Fibroblast of pulmonary artery (primary cell): Measurements from ENCODE around the gene NUP50.
"Not testable (repeated sequence)": the region's sequence is repeated elsewhere in the genome, so short reads cannot be mapped to it uniquely, and the experiment has no call there.

Source experiments
- DNase-seq: peaks from one replicate; pipeline ENCODE4 v3.0.0-alpha.2; 2010; ENCODE audit warnings: low read depth
- H3K4me3 ChIP-seq: replicated peaks from 2 replicates; pipeline ENCODE4 v1.5.1; 2011; ENCODE audit warnings: low read depth, mild to moderate bottlenecking, control low read depth, low read length, moderate library complexity
- CTCF ChIP-seq: IDR thresholded peaks from 2 replicates; pipeline ENCODE4 v1.5.1; 2011; ENCODE audit warnings: mild to moderate bottlenecking, control low read depth, low read length, inconsistent platforms; ENCODE audit errors: missing control alignments

Gene NUP50

DNA sequence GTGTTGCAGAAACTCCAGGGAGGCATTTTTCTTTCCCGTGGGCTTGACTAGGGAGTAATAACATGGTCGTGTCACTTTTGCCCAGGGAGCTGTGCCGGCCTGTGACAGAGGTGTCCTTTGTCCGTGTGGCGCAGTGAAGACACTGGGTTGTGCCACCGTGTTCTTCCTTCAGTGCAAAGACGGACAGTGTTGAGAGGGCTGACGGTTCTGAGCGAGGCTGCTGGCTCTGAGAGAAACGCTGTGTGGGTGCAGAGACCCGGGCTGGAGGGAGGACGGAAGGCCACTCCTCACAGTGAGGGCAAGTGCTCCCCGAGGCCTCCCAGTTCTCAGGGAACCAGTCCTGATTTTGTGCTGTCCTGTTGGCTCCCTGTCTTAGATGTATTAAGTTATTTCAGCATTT is 20.2 kb downstream of the NUP50 start:
- no peak for TF ChIP-seq CTCF
- H3K4me3 ChIP-seq = no peak overlapping the region
- DNase-seq = no peak

GRCh38 chr22:45185718-45186514 is 22.2 kb downstream of the NUP50 start:
- no peak overlapping the region for H3K4me3 ChIP-seq
- no peak for TF ChIP-seq CTCF
- no peak for DNase-seq

- no peak overlapping the region for H3K4me3 ChIP-seq
- no peak for DNase-seq
- no peak for TF ChIP-seq CTCF
Observed at GRCh38 chr22:45187891-45188290, 24.2 kb downstream of the NUP50 start.

- TF ChIP-seq CTCF = no peak
- no peak overlapping the region for H3K4me3 ChIP-seq
- DNase-seq = no peak
Observed at GRCh38 chr22:45188779-45189178, 25.1 kb downstream of the NUP50 start.

- TF ChIP-seq CTCF = no peak
- DNase-seq = no peak
- H3K4me3 ChIP-seq = no peak overlapping the region
Observed at GRCh38 chr22:45190202-45190872, 26.6 kb downstream of the NUP50 start.

DNA sequence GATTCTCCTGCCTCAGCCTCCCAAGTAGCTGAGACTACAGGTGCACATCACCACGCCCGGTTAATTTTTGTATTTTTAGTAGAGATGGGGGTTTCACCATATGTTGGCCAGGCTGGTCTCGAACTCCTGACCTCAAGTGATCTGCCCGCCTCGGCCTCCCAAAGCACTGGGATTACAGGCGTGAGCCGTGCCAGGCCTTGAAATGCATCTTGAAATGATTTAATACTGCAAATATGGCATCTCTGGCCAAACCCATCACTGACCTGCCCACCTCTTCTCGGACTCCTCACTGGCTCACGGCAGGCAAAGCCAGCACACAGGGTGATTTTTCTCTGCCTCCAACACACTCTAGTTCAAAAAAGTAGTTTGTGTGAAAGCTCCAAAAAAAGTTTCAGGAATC is 28.0 kb downstream of the NUP50 start:
- not testable (repeated sequence) for DNase-seq, H3K4me3 ChIP-seq

DNA sequence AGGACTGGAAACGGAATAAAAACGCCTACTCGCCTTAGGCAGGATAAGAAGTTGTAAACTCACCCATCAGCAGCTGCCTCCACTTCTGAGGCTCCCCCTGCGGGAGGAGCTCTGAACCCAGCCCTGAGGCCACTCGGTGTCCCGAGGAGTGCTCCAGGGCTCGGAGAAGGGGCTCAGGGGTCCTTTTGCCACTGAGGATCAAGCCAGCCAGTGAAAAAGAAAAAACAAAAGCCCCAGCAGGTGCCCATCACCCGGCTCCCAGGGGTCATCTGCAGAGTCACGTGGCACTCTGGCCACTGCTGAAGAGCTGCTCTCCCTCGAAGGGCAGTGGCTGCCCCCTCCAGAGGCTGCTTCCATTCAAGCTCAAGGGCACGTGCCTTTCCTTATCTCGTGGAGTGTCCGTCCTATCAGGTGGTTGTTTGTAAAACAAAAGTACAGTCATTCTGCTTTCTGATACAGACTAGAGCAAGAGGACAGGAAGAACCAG is 29.0 kb downstream of the NUP50 start:
- no peak overlapping the region for H3K4me3 ChIP-seq
- DNase-seq = no peak
- TF ChIP-seq CTCF = no peak
